Activated T-cell treated with anti-CD3 and anti-CD28 coated beads, Interleukin-2, amount 50 U/mL, for 48 hours (primary cell): ENCODE data around the gene RPTOR.

Experiments
- DNase-seq, 2 experiments: peaks; one replicate each; pipeline ENCODE4 v3.0.0-alpha.2; 2020

RPTOR gene

GRCh38 chr17:80921741-80922579 lies 377.3 kb downstream of the RPTOR start:
- DNase-seq, result no peak

GRCh38 chr17:80922580-80923160 lies 378.0 kb downstream of the RPTOR start:
- no peak for DNase-seq

DNA sequence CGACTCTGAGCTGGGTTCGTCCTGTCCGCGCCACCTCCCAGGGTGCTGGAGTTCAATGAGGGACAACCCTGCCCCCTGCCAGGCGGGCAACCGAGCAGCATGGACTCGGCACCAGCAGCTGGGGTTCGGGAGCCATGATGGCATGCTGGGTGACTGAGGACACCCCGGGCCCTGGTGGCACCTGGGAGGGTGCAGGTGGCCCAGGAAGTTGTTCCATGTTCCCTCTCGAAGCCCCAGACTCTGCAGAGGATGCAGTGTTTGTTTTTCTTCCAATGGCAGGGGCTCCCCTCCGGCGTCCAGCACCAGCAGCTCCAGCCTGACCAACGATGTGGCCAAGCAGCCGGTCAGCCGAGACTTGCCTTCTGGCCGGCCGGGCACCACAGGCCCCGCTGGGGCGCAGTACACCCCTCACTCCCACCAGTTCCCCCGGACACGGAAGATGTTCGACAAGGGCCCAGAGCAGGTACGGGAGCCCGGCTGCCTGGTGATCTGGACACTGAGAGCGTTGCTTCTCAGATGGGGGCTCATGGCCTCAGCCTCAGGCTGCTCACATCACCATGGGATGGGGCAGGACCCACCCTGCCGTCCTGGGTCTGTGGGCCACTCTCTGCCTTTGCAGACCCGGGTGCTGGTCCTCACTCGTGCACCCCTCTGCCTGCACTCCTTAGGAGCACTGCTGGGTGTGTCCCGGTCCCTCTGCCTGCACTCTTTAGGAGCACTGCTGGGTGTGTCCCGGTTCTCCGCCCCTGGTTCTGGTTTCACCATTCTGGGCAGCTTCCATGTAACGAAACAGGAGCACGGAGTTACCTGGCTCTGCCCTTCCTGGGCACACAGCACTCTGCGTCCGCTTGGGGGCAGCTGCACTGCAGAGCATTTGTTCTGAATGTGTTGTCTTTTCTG lies 378.8 kb downstream of the RPTOR start:
- no peak for DNase-seq

GRCh38 chr17:80924111-80924806 lies 379.6 kb downstream of the RPTOR start:
- no peak for DNase-seq

DNA sequence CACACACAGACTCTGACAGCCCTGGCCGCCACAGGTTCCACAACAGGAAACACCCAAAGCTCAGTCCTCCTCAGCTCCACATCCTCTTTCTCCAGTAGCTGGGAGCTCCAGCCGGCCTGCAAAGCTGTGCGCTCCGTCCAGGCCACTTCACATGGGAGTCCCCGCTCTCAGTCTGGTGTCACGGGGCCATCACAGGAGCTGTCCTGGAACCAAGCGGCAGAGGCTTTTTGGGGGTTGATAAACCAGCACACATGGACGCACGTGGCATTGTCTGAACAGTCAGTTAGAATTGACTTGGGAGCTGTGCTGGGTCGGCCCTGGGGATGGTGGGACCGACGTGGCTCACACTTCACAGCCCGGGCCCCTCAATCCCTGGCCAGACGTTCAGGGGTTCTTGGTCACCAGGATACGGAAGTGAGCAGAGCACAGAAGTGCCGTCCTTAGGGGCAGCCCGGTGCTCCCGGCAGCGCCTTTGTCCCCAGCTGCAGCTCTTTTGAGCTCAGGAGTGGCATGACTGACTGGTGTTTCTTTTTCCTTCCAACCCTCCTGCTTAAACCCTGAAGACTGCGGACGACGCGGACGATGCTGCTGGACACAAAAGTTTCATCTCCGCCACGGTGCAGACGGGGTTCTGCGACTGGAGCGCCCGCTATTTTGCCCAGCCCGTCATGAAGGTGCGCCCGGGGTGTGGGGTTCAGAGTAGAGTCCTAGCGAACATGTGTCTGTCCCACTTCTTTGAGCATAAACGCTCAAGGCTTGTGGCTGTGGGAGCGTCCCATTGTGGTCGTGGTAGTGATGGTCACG lies 380.4 kb downstream of the RPTOR start:
- DNase-seq, result no peak

GRCh38 chr17:80925688-80926335 lies 381.2 kb downstream of the RPTOR start:
- DNase-seq, result no peak

DNA sequence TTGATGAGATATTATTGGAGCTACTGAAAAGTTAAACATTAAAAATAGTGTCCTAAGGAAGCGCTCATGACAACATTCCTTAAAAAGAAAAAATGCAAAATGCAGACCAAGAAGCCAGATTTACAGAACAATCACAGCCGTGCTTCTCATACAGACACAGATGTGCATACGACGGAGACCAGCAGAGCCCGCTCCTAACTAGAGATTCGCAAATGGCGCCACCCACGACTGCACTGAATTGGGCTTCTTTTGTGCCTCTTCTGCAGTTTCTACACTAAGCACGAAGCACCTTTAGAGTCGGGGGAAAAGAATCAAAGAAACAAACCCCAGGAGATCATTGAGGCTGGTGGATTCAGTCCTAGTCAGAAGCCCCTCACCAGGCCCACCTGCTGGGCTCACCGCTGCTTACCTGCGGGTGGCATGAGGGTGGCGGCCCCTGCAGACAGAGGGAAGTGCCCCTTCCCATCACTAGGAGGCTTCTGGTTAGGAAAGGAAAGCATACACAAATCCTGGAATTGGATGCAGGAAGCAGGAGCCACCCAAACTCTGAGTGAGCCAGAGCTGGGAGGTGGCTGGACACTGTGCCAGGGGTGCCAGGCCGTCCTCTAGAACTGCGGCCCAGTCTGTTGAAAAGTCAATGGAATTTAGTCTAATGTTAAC lies 382.1 kb downstream of the RPTOR start:
- no peak for DNase-seq

DNA sequence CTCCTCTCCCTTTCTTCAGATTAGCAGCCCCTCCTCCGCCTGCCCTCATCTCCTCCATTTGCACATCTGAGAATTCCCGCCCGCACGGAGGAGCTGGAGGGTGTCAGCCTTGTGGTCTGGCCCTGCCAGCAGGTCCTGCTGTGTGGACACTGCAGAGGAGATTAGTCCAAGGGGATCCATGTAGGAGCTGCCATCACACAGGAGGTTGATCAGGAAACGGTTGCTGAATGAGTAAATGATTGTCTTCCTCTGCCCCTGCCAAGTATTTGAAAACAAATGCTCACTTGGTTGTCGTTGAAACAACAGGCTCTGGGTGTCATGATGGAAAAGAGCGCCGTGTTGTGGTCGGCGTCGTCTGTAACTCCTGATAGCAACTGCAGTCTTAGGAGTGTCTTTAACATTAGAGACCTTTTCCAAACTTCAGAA lies 383.2 kb downstream of the RPTOR start:
- no peak for DNase-seq

- DNase-seq, result no peak
Measured at GRCh38 chr17:80929449-80929848, 384.8 kb downstream of the RPTOR start.

GRCh38 chr17:80930335-80931279 lies 386.0 kb downstream of the RPTOR start:
- no peak for DNase-seq

GRCh38 chr17:80931421-80932265 lies 387.0 kb downstream of the RPTOR start:
- no peak for DNase-seq

GRCh38 chr17:80935526-80935925 lies 390.9 kb downstream of the RPTOR start:
- DNase-seq, result no peak

GRCh38 chr17:80936218-80936617 lies 391.6 kb downstream of the RPTOR start:
- no peak for DNase-seq

DNA sequence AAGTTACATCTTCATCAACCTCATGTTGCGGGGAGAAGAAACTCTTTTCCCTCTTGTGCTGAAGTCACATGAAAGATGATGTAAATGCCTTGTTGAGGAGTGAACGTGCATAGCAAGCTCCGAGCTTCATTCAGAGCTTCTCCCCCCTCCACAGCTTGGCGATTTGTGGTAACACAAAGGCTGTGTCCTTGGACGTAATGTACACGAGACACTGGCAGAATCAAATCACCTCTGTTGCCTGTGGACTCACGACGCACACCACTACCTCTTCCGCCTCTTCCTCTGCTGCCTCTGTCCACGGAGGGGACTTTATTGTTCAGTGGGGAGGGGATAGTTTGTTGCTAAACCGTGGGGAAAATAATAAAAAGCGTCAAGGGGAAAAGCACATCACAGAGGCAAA lies 392.1 kb downstream of the RPTOR start:
- no peak for DNase-seq

DNA sequence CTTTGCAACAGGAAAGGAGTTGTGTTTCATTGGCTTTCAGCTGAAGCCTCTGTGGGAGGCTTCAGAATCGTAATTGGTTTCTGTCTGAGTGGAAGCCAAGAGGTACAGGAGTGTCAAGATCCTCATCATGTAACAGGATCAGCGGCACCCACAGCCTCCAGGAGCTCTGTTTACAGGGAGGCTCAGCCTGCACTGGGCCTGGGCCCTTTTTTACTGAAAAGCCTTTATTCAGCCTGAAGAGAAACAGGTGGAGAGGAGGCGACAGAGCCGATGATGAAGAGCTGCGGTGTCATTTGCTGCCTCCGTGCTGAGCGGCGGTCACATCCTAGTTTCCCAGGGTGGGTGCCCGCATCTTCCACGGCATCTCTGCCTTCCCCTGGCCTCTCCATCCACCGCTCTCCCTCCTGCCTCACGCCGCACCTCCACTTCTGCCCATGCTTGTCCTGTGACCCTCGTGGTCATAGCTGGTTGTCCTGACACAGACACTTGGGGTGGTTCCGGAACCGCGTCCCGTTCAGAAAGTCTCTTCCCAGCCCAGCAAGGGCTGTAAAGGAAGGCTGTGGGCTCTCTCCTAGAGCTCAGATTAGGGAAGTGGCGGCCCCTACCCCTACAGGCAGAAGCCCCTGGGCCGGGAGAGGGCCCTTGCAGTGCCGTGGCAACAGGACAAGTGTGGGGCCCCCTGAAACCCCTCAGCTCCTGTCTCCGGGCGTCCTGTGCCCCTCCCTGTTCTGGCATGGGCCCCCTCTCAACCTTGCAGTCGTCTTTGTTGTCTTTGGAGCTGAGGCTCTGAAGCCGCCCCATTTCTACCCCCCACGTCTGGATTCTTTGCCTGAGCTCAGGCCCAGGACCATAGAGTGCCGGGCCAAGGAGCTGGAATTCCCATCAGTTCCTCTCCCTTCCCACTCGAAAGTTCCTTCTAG lies 393.1 kb downstream of the RPTOR start:
- DNase-seq, result no peak

- peak; percentile 38 to 46 for DNase-seq
Measured at GRCh38 chr17:80938556-80938955, 393.9 kb downstream of the RPTOR start.
